ENCODE results near the gene PTGES.
"Not testable (repeated sequence)": the region's sequence is repeated elsewhere in the genome, so short reads cannot be mapped to it uniquely, and the experiment has no call there.

PTGES gene

GRCh38 chr9:129752900-129753729, at the start of gene PTGES:
Gene PTGES (minus strand): TSS chr9:129753042. CDS start chr9:129753012, 30 bp downstream.
- no peak for DNase-seq

- DNase-seq = no peak
Measured at GRCh38 chr9:129801504-129801903, 48.7 kb upstream of the PTGES start.

- DNase-seq = no peak
Measured at GRCh38 chr9:129798973-129799372, 46.1 kb upstream of the PTGES start.

- not testable (repeated sequence) for DNase-seq
Measured at GRCh38 chr9:129796029-129796428, 43.2 kb upstream of the PTGES start.

- DNase-seq = no peak
Measured at GRCh38 chr9:129794549-129794948, 41.7 kb upstream of the PTGES start.

- DNase-seq = no peak
Measured at GRCh38 chr9:129786481-129786880, 33.6 kb upstream of the PTGES start.

- DNase-seq = no peak
Measured at GRCh38 chr9:129785866-129786265, 33.0 kb upstream of the PTGES start.

- DNase-seq = not testable (repeated sequence)
Measured at GRCh38 chr9:129784970-129785369, 32.1 kb upstream of the PTGES start.

- DNase-seq = peak; percentile 40
Measured at GRCh38 chr9:129783516-129784361, 30.9 kb upstream of the PTGES start.

GRCh38 chr9:129781981-129782380, 29.1 kb upstream of the PTGES start:
- no peak for DNase-seq

- no peak for DNase-seq
Measured at GRCh38 chr9:129781131-129781530, 28.3 kb upstream of the PTGES start.

GRCh38 chr9:129779560-129780190, 26.8 kb upstream of the PTGES start:
- no peak for DNase-seq

- DNase-seq = no peak
Measured at GRCh38 chr9:129778469-129778868, 25.6 kb upstream of the PTGES start.

- DNase-seq = no peak
Measured at GRCh38 chr9:129777769-129778130, 24.9 kb upstream of the PTGES start.

GRCh38 chr9:129776938-129777768, 24.3 kb upstream of the PTGES start:
- DNase-seq = no peak

GRCh38 chr9:129776566-129776937, 23.7 kb upstream of the PTGES start:
- DNase-seq = no peak

GRCh38 chr9:129776096-129776495, 23.3 kb upstream of the PTGES start:
- not testable (repeated sequence) for DNase-seq

- DNase-seq = no peak
Measured at GRCh38 chr9:129775448-129775798, 22.6 kb upstream of the PTGES start.

- DNase-seq = no peak
Measured at GRCh38 chr9:129774791-129775447, 22.1 kb upstream of the PTGES start.

- no peak for DNase-seq
Measured at GRCh38 chr9:129773262-129774048, 20.6 kb upstream of the PTGES start.

- no peak for DNase-seq
Measured at GRCh38 chr9:129770741-129771140, 17.9 kb upstream of the PTGES start.
